ENCODE measurements around the gene OSTC.

The OSTC gene

DNA sequence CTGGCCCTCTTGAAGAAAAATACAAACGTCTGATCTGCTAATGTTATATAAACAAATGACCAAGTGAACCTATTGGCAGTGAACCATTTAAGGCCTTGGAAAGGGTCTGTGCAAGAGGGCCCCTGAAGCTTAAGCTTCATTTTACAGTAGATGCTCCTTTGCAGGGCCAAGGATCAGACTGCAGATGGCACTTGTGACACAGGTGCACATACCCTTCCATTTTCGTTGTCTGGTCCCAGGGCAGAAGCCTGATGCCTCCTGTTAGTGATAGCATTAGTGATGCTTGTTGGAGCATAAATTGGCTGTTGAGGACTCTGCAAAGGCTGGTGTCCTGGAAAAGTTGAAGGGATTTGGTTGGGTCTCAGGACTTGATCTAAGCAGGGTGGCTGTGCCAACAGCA, 65.9 kb downstream of the OSTC start:
- DNase-seq (ENCODE audit: low read depth), result no peak

DNA sequence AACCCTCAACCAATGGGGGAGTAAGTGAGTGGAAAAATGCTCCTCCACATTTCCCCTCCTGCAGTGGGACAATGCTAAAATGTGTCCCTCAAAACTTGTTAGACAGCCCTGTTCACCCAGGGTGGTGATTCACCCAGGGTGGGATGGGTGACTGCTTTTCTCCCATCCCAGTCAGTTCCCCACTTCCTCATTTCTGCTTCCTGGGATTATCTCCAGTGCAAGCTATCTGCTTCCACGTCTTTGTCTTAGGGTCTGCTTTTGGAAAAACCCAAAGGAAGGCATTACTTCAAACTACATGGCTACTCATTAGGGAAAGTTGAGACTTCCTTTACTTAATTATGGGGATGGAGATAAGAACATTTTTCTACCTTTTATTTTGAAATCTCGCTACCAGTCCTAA, 67.0 kb downstream of the OSTC start:
- DNase-seq (ENCODE audit: low read depth), result no peak
